PFSK-1 (cell line): ENCODE data around the gene OGFR.

Source experiments
- FOXP2 ChIP-seq: optimal IDR thresholded peaks from 2 replicates; pipeline ENCODE3; 2011; ENCODE audit warnings: borderline replicate concordance, control low read depth, inconsistent platforms; ENCODE audit not compliant: insufficient read depth; ENCODE audit errors: extremely low read length, extremely low read depth
- POLR2AphosphoS5 ChIP-seq: IDR thresholded peaks from 2 replicates; pipeline ENCODE4 v1.6.1; 2012; ENCODE audit warnings: low read depth, mild to moderate bottlenecking, control low read depth, low read length, moderate library complexity
- REST ChIP-seq, 2 experiments: IDR thresholded peaks; 2 replicates each; pipeline versions ENCODE4 v1.6.1 to v1.8.0; 2011 to 2012; ENCODE audit warnings: low read depth in 2 of 2, low read length in 2 of 2, control low read depth in 1 of 2, inconsistent platforms in 1 of 2, mild to moderate bottlenecking in 1 of 2, moderate library complexity in 1 of 2; ENCODE audit not compliant: insufficient read depth in 1 of 2
- SIN3A ChIP-seq: IDR thresholded peaks from 2 replicates; pipeline ENCODE4 v1.6.1; 2012; ENCODE audit warnings: mild to moderate bottlenecking, low read length, moderate library complexity, borderline replicate concordance; ENCODE audit not compliant: insufficient read depth
- TAF1 ChIP-seq: IDR thresholded peaks from 2 replicates; pipeline ENCODE4 v1.6.1; 2012; ENCODE audit warnings: low read length, control low read depth, borderline replicate concordance; ENCODE audit not compliant: insufficient read depth

OGFR gene

GRCh38 chr20:62763404-62763803 is 41.2 kb upstream of the OGFR start:
- TF ChIP-seq POLR2AphosphoS5 (no peak), TAF1 (no peak), REST (IDR thresholded peaks at IDR 0.05; ENCODE audit: insufficient read depth in 1 of 2, low read depth in 2 of 2, low read length in 2 of 2) (no peak), SIN3A (no peak), FOXP2 (no peak)

- TF ChIP-seq FOXP2 = no peak
- TF ChIP-seq POLR2AphosphoS5 = no peak
- no peak for TF ChIP-seq REST (IDR thresholded peaks at IDR 0.05; ENCODE audit: insufficient read depth in 1 of 2, low read depth in 2 of 2, low read length in 2 of 2)
- TF ChIP-seq TAF1 = no peak
- TF ChIP-seq SIN3A = no peak
Measured at GRCh38 chr20:62764156-62764935, 40.3 kb upstream of the OGFR start.

- TF ChIP-seq REST (IDR thresholded peaks at IDR 0.05; ENCODE audit: insufficient read depth in 1 of 2, low read depth in 2 of 2, low read length in 2 of 2) = no peak
- no peak for TF ChIP-seq FOXP2
- TF ChIP-seq SIN3A = no peak
- no peak for TF ChIP-seq POLR2AphosphoS5
- no peak for TF ChIP-seq TAF1
Measured at GRCh38 chr20:62765021-62765420, 39.6 kb upstream of the OGFR start.

GRCh38 chr20:62765432-62766070 is 39.1 kb upstream of the OGFR start:
- TF ChIP-seq SIN3A (no peak), REST (IDR thresholded peaks at IDR 0.05; ENCODE audit: insufficient read depth in 1 of 2, low read depth in 2 of 2, low read length in 2 of 2) (no peak), FOXP2 (no peak), POLR2AphosphoS5 (no peak), TAF1 (no peak)
